Uterus (tissue), 4 donors: ENCODE data around the gene COL13A1. TPM values are rescaled to one million over a fixed set of nuclear protein-coding genes. Genes with fewer than 3 reads are reported as not detected.
A peak's percentile ranks its signal among the peaks of the same experiment; 100 is the strongest.

Experiments used
- DNase-seq, 2 donors: peaks; one replicate each; pipeline ENCODE4 v3.0.0-alpha.2; 2019 to 2020
- H3K27ac ChIP-seq, 2 donors: fragments of 200-600 bp; sonication (generic); 1 replicate in 1 of 2; 2 replicates in 1 of 2; pipeline ENCODE4 v1.5.1; 2016 to 2018
- H3K27me3 ChIP-seq, 2 donors: fragments of 200-600 bp; sonication (generic); one replicate each; pipeline ENCODE4 v1.5.1; 2018 to 2019; ENCODE audit warnings: control low read depth in 1 of 2
- H3K36me3 ChIP-seq, 2 donors: fragments of 200-600 bp; sonication (generic); one replicate each; pipeline ENCODE4 v1.5.1; 2019; ENCODE audit warnings: control low read depth in 1 of 2
- H3K4me1 ChIP-seq, 2 donors: fragments of 200-600 bp; sonication (generic); one replicate each; pipeline ENCODE4 v1.5.1; 2018 to 2019; ENCODE audit warnings: control low read depth in 1 of 2
- H3K4me3 ChIP-seq, 2 donors: fragments of 200-600 bp; sonication (generic); 1 replicate in 1 of 2; 2 replicates in 1 of 2; pipeline ENCODE4 v1.5.1; 2018 to 2019; ENCODE audit warnings: mild to moderate bottlenecking in 1 of 2
- H3K9me3 ChIP-seq, 2 donors: fragments of 200-600 bp; sonication (generic); one replicate each; pipeline ENCODE4 v1.5.1; 2019; ENCODE audit warnings: control low read depth in 1 of 2
- POLR2A ChIP-seq, 2 donors: fragments of 450-650 bp; IDR thresholded peaks; one replicate each; pipeline ENCODE4 v1.6.1; 2016; ENCODE audit warnings: antibody characterized with exemption in 2 of 2, mild to moderate bottlenecking in 1 of 2, moderate library complexity in 1 of 2
- intact Hi-C: fragments of 100-400 bp; cut with DNase I; formaldehyde crosslinking; loops from one replicate; pipeline ENCODE4 v1.15.1; 2023; ENCODE audit warnings: low total_unique reads
- total RNA-seq, 4 donors: library from RNA; depleted of rRNA in 3 of 4; stranded (reverse); fragments of >200 nt in 3 of 4; gene quantifications; one replicate each; pipeline versions ENCODE4 v1.1.0 to v1.2.4, GENCODE V29; 2014 to 2023
- TF ChIP-seq, protein P1 (sequence below), 4 experiments: fragments of 200-600 bp in 2 of 4; fragments of 450-650 bp in 2 of 4; sonication (generic) in 2 of 4; IDR thresholded peaks; one replicate each; pipeline ENCODE4 v1.5.1; 2016 to 2019; ENCODE audit warnings: antibody characterized with exemption in 4 of 4, mild to moderate bottlenecking in 2 of 4, moderate library complexity in 1 of 4
- donor health status: DM: yes; HTN: yes; CAD: no.

Gene COL13A1
- total RNA-seq, 4 donors from 2014 or later, result 2.1 to 13.9 (median 3.6) TPM; not detected in 1

DNA sequence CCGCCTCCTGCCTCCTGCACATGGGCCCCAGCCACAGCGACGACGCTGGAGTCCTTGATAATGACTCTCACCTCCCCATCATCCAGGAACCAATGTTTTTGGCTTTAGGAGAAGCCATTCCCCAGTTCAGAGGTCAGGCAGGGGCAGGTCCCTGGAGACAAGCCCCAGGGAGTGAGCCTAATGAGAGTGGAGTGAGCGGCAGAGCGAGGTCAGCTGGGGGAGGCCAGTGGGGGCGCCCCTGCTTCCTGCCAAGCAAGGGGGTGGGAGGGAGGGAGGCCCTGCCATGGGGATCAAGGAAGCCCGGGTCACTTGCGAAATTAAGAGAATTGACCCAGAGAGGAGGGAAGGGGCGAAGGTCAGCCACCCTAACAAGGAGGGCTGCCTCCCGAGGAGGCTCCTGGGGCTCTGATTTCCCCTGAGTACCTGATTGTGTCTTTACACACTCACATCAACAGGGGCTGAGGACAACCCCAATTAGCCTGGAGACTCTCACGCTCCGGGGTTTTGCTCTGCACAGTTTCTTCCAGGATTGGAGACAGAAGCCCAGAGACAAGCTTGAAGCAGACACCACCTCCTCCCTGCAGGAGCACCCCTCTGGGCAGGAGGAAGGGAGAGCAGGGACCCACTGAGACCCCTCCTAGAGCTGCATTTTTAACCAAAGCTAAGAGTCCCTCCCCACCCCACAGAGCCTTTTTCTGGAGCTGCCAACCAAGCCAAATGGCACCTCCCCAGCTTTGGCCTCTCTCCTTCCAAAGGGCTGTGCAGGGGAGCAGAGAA lies 112.1 kb downstream of the COL13A1 start:
- DNase-seq, result no peak
- no peak for TF ChIP-seq POLR2A (IDR thresholded peaks at IDR 0.05)
- TF ChIP-seq, protein P1, sequence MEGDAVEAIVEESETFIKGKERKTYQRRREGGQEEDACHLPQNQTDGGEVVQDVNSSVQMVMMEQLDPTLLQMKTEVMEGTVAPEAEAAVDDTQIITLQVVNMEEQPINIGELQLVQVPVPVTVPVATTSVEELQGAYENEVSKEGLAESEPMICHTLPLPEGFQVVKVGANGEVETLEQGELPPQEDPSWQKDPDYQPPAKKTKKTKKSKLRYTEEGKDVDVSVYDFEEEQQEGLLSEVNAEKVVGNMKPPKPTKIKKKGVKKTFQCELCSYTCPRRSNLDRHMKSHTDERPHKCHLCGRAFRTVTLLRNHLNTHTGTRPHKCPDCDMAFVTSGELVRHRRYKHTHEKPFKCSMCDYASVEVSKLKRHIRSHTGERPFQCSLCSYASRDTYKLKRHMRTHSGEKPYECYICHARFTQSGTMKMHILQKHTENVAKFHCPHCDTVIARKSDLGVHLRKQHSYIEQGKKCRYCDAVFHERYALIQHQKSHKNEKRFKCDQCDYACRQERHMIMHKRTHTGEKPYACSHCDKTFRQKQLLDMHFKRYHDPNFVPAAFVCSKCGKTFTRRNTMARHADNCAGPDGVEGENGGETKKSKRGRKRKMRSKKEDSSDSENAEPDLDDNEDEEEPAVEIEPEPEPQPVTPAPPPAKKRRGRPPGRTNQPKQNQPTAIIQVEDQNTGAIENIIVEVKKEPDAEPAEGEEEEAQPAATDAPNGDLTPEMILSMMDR (IDR thresholded peaks at IDR 0.05), result no peak

DNA sequence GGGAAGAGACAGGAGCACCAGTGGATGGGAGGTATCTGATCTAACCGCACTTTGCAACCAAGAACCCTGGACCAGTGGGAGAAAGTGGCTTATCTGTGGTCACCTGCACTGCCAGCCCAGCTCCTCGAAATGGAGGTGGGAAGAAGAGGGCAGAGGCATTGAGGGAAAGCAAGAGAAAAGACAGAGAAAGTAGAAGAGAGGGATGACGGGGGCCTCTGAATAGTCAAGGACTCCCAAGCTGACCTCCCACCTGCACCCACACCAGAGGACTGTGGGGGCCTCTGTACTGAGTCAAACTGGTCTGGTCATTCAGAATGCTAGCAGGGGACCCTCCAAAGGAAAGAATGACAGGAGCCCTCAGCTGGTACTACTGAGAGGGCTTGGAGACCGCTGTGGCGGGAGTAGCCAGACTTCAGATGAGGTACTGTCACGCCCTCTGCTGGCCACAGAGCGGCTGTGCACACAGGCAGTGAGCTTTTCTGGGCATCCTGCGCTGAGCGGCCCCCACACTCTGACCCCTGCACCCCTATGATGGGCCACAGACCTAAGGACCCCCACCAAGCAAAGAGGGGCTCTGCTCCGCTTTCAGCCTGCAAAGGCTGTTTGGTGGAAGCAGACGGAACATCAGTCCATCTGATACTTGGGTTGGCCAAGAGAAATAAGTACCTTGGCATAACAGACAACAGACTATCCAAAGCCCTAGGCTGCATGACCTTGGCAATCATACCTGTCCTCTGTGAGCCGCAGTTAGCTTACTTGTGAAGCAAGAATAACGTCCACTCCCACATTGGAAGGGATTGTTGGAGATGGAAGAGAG lies 112.9 kb downstream of the COL13A1 start:
- H3K9me3 ChIP-seq, result no peaks in the 10 kb centered on the region
- no peak overlapping the region for H3K4me3 ChIP-seq
- H3K27ac ChIP-seq, result no peak overlapping the region
- intact Hi-C loops, result loop anchor here (10.0 kb wide), 1 partner anchor 130 kb away; no protein-coding TSS in a partner anchor
- TF ChIP-seq POLR2A (IDR thresholded peaks at IDR 0.05), result no peak
- TF ChIP-seq, protein P1 (IDR thresholded peaks at IDR 0.05), result peak; percentile 87 to 91 (median 88)
- peak; percentile 69 to 72 for DNase-seq
- H3K4me1 ChIP-seq, result peaks cover 5 to 6% of the 10 kb centered on the region in 2 donors
- no peaks in the 10 kb centered on the region for H3K36me3 ChIP-seq
- no peaks in the 10 kb centered on the region for H3K27me3 ChIP-seq

More for the DNA sequence above, 112.1 kb downstream of the COL13A1 start:
- no peak overlapping the region for H3K4me3 ChIP-seq
- no peak overlapping the region for H3K27ac ChIP-seq
- no peaks in the 10 kb centered on the region for H3K27me3 ChIP-seq
- no peaks in the 10 kb centered on the region for H3K36me3 ChIP-seq
- intact Hi-C loops, result loop anchor here (10.0 kb wide), 1 partner anchor 129 kb away; no protein-coding TSS in a partner anchor
- H3K4me1 ChIP-seq, result peaks cover 5 to 6% of the 10 kb centered on the region in 2 donors
- no peaks in the 10 kb centered on the region for H3K9me3 ChIP-seq

DNA sequence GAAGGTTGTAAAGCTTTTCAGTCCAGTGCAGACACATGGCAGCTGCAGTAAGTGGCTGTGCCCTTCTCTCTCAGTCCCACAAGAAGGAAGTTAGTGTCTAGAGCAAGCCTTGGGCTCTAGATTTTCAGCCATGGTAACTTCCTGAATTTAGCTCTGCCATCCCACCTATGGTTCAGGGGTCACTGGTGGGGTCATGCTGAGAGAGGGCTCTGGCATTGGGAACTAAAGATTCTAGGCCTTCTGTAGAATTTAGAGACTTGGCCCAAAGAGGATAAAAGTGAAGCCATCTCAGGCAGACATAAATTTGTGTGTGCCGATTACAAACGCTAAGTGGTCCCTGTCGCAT lies 113.5 kb downstream of the COL13A1 start:
- Histone ChIP-seq H3K4me3 (no peak overlapping the region), H3K9me3 (no peaks in the 10 kb centered on the region), H3K36me3 (no peaks in the 10 kb centered on the region), H3K27me3 (no peaks in the 10 kb centered on the region), H3K4me1 (peaks cover 5 to 6% of the 10 kb centered on the region in 2 donors), H3K27ac (no peak overlapping the region)
- intact Hi-C loops, result loop anchor here (10.0 kb wide), 1 partner anchor 130 kb away; no protein-coding TSS in a partner anchor
- no peak for TF ChIP-seq POLR2A (IDR thresholded peaks at IDR 0.05)
- TF ChIP-seq, protein P1 (IDR thresholded peaks at IDR 0.05), result no peak
- DNase-seq, result no peak

DNA sequence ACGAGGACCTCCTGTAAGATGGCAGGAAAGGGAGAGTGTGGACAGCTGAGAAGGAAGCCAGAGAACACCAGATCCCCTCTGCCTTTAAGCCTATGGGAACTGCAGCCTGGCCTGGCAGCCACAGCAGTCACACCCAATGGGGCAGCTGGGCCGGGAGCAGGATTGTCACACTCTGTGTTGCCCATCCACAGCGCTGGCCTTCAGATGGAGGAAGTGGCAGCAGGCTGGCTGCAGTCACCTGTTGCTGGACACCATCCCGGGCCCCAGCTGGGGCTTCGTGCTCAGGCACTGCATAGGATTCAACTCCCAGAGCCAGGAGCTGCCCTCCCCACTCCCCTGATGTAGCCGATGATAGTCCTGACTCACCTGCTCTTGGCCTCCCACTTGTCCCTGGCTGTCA lies 114.4 kb downstream of the COL13A1 start:
- Histone ChIP-seq H3K4me1 (peaks cover 4 to 6% of the 10 kb centered on the region in 2 donors), H3K36me3 (no peaks in the 10 kb centered on the region), H3K27me3 (no peaks in the 10 kb centered on the region), H3K9me3 (no peaks in the 10 kb centered on the region), H3K27ac (no peak overlapping the region), H3K4me3 (no peak overlapping the region)
- DNase-seq, result no peak
- no peak for TF ChIP-seq POLR2A (IDR thresholded peaks at IDR 0.05)
- TF ChIP-seq, protein P1 (IDR thresholded peaks at IDR 0.05), result no peak
- intact Hi-C loops, result loop anchor here (10.0 kb wide), 1 partner anchor 131 kb away; no protein-coding TSS in a partner anchor
